ENCODE measurements around the gene CHEK2. TPM values are rescaled to one million over a fixed set of nuclear protein-coding genes. Genes with fewer than 3 reads are reported as not detected.
"Not testable (repeated sequence)": the region's sequence is repeated elsewhere in the genome, so short reads cannot be mapped to it uniquely, and the experiment has no call there.

The CHEK2 gene
- polyA plus RNA-seq, result 10 to 100 TPM in 1 of 3 donors, 1 to 10 TPM in 2; 1.6 to 21.3 (median 2.7) TPM

DNA sequence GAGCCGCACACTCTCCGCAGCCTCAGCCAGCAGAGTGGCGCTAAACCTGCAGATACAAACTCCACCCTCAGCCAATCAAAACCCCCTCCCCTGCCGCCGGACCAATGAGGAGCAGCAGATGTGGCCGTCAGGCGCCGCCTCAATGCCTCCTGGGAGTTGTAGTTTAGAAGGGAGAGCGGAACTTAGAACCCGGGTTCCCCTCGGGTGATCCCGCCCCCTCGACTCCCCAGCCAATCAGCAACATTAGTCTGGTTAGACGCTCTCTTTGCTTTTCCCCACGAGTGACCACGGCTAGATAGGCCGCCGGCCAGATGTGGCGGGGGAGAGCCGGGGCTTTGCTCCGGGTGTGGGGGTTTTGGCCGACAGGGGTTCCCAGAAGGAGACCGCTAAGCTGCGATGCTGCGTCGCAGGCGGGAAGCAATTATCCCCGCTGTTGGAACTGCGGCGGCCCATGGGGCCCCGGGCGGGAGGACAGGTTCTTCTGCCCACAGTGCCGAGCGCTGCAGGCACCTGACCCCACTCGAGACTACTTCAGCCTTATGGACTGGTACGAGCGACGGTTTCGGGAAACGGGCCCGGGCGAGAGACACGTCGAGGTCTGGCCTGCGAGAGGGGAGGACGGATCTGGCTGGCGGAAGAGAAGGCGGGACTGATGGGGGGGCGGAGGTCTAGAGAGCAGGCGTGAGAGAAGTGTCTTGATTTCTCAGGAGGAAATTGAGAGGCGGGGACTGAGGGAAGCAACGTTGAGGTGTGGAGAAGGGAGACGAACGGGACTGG, at the start of gene CHEK2, which contains the start of gene HSCB:
Gene CHEK2 (minus strand): TSS at position 36 of the 777 bp plus-strand sequence. CDS start 7,099 bp downstream, outside the sequence.
Gene HSCB (plus strand): TSS at position 255 of the 777 bp plus-strand sequence. CDS start 57 bp downstream, at position 312.
- WGBS, 3 donors, result 0% methylated on average over 54 of the region's 54 CpGs
- H3K27ac ChIP-seq (ENCODE audit: low read depth, low read length), result peak within 1 kb of the TSS; percentile 3

- WGBS, 3 donors, result 82 to 96% (median 96%) methylated on average over 5 of the region's 5 CpGs
- H3K27ac ChIP-seq (ENCODE audit: low read depth, low read length), result no peak overlapping the region
These were observed 49.5 kb upstream of the CHEK2 start for GRCh38 chr22:28791124-28791523.

GRCh38 chr22:28788601-28789000, 47.0 kb upstream of the CHEK2 start:
- 55 to 69% (median 66%) methylated on average over 3 of the region's 3 CpGs for WGBS, 3 donors

DNA sequence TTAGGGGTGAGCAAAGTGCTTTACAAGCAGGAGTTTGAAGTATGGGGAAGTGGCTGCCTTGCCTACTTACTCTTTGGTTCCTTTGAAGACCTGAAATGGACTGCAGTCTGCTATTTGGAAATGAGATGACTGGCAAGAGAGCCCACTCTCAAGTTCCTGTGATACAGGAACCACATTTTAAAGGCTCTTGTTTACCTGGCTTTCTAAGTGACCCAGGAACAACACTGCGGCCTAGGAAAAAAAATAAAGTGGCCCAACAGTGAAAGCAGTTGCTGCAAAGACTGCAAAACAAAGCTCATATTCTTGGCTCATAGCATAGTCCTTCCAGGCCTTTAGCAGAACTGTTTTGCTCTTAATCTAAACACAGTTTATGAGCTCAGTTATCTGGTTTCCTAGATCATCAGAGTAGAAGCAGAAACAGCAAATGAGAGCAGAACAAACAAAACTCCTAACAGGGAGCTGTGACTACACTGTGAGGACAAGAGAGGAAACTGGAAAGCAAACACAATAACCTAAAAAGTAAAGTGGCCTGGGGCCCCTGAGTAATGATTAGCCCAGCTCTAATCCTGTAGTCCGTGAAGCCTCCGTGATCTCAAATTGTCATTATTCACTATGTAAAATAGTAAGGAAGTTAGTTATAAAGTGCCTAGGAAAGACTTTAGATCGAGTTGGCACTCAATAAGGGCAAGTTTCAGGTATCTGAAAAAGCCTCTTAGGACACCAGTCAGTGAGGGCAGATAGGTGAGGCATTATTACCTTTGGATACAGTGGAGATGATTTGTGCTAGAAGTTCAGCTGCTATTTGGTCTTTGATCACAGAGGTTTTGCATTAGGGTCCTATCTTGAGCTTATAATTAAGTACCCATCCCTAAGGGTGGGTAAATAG, 42.4 kb upstream of the CHEK2 start:
- no peak overlapping the region for H3K27ac ChIP-seq (ENCODE audit: low read depth, low read length)
- 37 to 85% (median 71%) methylated on average over 4 of the region's 4 CpGs for WGBS, 3 donors

More at GRCh38 chr22:28788601-28789000, 47.0 kb upstream of the CHEK2 start:
- H3K27ac ChIP-seq (ENCODE audit: low read depth, low read length), result no peak overlapping the region

- WGBS, 3 donors, result 92 to 100% (median 98%) methylated on average over 1 of the region's 1 CpG
- no peak overlapping the region for H3K27ac ChIP-seq (ENCODE audit: low read depth, low read length)
These were observed 38.7 kb upstream of the CHEK2 start for GRCh38 chr22:28780296-28780695.

GRCh38 chr22:28779833-28780232, 38.2 kb upstream of the CHEK2 start:
- no peak overlapping the region for H3K27ac ChIP-seq (ENCODE audit: low read depth, low read length)
- 63 to 92% (median 88%) methylated on average over 5 of the region's 5 CpGs for WGBS, 3 donors

DNA sequence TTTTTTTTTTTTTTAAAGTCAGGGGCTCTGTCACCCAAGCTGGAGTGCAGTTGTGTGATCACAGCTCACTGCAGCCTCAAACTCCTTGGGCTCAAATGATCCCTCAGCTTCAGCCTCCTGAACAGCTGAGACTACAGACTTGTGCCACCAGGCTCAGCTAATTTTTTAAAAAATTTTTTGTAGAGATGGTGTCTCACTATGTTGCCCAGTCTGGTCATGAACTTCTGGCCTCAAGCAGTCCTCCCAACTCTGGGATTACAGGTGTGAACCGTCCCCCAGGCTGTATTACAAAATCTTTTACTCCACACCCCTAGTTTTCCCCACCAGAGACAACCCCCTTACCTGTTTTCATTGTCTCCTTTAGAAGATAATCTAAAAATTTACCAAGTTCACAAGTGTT, 32.8 kb upstream of the CHEK2 start:
- WGBS, 3 donors, result 75 to 85% (median 82%) methylated on average over 1 of the region's 1 CpG
- no peak overlapping the region for H3K27ac ChIP-seq (ENCODE audit: low read depth, low read length)

DNA sequence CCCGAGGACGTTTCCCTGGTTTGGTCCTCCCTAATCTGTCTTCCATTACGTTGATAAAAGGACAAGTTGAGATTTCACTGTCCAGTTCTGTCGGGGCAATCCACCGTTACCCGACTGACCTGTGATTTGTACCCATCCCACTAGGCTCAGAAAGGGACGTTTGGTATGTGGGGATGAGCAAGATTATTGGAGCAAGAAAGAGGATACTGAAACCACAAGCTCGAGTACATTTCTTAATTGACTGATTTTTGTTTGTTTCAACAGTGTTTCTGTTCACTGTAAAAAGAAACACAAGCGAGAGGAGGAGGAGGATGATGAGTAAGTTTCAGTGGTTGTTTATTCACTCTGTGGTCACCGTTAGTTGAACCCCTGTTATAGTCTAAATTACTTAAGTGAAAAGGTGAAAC, 31.8 kb upstream of the CHEK2 start:
- 1% methylated on average over 10 of the region's 10 CpGs for WGBS, 3 donors
- no peak overlapping the region for H3K27ac ChIP-seq (ENCODE audit: low read depth, low read length)

DNA sequence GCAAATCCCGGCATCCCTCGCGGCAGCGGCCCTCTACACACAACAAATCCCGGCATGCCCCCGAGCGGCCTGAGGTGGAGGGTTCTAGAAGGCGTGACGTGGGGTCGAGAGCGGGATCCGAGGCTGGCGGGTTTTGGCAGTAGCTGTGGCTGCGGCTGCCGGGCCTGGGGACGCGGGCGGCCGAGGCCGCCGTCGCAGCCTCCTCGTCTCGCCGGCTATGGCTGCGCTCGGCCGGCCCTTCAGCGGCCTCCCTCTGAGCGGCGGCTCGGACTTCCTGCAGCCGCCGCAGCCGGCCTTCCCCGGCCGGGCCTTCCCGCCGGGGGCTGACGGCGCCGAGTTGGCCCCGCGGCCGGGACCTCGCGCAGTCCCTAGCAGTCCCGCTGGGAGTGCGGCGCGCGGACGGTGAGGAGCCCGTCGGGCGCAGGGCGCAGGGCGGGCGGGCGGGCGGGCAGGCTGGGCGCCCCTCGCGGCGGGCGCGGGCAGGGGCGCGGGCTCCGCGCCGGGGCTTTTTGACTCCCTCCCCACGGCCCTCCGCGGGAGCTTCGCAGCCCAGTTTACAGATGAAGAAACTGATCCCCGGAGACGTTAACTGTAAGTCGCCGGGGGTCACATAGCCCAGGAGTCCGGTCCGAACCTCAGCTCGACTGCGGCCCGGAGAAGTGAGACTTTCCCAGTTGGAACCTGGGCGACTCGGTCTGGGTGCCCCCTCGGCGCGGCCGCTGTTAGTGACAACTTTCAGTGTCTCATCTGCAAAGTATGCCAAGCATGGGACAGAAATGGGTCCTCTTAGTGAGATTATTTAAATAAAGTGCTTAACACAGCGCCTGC, 31.2 kb upstream of the CHEK2 start, which contains the start of gene CCDC117:
Gene CCDC117 (plus strand): TSS at position 63 of the 828 bp plus-strand sequence. CDS start 155 bp downstream, at position 218.
- peak within 1 kb of the TSS; percentile 28 for H3K27ac ChIP-seq (ENCODE audit: low read depth, low read length)

GRCh38 chr22:28771195-28771791, 29.7 kb upstream of the CHEK2 start:
- 63 to 84% (median 75%) methylated on average over 5 of the region's 5 CpGs for WGBS, 3 donors
- no peak overlapping the region for H3K27ac ChIP-seq (ENCODE audit: low read depth, low read length)

More for the DNA sequence above, 31.2 kb upstream of the CHEK2 start, which contains the start of gene CCDC117:
- WGBS, 3 donors, result 0% methylated on average over 67 to 92 of the region's 92 CpGs

- WGBS, 3 donors, result 86 to 92% (median 88%) methylated on average over 14 of the region's 14 CpGs
- H3K27ac ChIP-seq (ENCODE audit: low read depth, low read length), result no peak overlapping the region
These were observed 27.9 kb upstream of the CHEK2 start for GRCh38 chr22:28769394-28770085.

DNA sequence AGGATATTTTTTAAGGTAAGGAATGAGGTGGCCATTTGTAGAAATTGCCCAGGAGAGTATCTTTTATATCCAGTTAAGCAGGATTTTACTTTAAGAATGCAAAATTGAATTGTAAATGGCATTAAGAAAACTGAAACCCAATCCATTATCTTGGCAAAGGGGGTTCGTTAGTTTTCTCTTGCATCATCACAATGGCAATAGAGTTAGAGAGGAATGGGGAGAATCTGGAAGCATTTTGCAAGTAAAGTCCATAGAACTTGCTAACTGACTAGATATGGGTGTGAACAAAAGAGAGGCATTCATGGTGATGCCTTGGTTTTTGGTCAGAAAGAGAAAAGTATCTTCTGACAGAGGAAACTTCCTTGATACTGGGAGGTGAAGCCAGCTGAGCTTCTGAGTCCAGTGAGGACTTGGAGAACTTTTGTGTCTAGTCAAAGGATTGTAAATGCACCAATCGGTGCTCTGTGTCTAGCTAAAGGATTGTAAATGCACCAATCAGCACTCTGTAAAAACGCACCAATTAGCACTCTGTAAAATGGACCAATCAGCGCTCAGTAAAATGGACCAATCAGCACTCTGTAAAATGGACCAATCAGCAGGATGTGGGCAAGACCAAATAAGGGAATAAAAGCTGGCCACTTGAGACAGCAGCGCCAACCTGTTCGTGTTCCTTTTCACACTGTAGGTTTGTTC, 27.2 kb upstream of the CHEK2 start:
- 82 to 88% (median 86%) methylated on average over 6 of the region's 6 CpGs for WGBS, 3 donors
- no peak overlapping the region for H3K27ac ChIP-seq (ENCODE audit: low read depth, low read length)

DNA sequence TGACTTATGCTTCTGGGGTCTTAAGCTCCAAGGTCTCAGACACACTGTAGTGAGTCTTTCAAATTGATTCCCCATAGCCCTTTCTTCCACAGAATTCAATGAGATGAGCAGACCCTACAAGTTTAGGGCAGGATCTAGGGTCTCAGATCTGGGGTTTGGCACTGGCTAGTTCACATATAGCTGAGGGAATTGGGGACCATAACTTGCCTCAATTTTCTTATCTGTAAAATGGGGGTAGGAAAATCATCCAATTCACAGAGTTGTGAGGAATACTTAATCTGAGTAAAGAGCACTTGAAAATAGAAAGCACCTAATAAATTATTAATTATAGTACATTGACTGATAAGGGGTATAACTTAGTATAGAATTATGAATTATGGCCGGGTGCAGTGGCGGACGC, 25.0 kb upstream of the CHEK2 start:
- H3K27ac ChIP-seq (ENCODE audit: low read depth, low read length), result no peak overlapping the region
- 95 to 100% (median 96%) methylated on average over 3 of the region's 3 CpGs for WGBS, 3 donors

DNA sequence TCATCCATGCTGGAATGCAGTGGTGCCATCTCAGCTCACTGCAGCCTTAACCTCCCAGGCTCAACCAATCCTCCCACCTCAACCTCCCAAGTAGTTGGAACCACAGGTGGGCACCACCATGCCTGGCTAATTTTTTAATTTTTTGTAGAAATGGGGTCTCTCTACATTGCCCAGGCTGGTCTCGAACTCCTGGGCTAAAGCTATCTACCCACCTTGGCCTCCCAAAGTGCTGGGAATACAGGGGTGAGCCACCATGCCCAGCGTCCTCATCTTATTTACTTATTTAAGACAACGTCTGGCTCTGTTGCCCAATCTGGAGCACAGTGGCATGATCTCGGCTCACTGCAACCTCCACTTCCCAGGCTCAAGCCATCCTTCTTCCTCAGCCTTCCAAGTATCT, 20.4 kb upstream of the CHEK2 start:
- 88 to 95% (median 94%) methylated on average over 4 of the region's 4 CpGs for WGBS, 3 donors
- not testable (repeated sequence) for H3K27ac ChIP-seq (ENCODE audit: low read depth, low read length)

DNA sequence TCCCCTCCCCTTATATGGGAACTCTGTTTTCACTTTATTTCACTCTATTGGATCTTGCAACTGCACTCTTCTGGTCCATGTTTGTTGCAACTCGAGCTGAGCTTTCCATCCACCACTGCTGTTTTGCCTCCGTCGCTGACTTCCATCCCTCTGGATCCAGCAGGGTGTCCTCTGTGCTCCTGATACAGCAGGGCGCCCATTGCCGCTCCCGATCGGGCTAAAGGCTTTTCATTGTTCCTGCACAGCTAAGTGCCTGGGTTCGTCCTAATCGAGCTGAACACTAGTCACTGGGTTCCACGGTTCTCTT, 19.8 kb upstream of the CHEK2 start:
- H3K27ac ChIP-seq (ENCODE audit: low read depth, low read length), result no peak overlapping the region
- 94 to 96% (median 96%) methylated on average over 10 of the region's 10 CpGs for WGBS, 3 donors

DNA sequence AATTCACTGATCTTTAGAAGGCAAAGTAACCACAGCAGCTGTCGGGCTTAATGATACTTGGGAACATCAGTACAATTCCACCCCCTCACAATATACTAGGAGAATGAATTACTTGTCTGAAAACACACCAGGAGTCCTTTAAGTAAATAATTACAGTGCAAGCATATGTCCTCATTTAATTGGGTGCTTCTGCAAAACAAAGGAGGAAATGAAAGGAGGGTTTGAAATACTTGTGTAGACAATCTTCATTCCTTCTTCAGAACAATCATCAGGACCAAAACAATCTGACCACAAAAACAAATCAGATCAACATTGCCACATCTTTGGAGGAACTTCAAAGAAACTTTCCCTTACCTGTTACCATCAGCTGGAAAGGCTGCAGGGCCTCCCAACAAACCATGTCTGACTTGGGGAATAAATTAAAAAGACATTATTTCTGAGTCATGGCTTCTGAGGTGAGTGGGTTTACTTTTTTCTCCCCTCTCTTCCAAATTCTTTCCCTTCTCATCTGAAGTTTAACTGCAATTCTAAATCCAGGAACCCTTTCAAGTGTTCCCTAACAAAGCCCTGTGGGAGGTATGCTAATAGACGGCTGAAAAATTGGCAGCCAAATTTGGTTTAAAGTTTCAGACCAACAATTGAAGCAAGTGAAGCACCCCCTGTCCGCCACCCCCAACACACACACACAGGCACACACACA, 18.4 kb upstream of the CHEK2 start:
- H3K27ac ChIP-seq (ENCODE audit: low read depth, low read length), result no peak overlapping the region
- 72 to 77% (median 76%) methylated on average over 3 of the region's 3 CpGs for WGBS, 3 donors

Measured in adipose tissue (tissue), 3 donors.